WI38 (cell line): ENCODE results near the gene SCN1B.

ENCODE experiments used
- H3K4me3 ChIP-seq: 2 replicates; pipeline ENCODE4 v1.5.1; 2011; ENCODE audit warnings: low read depth, mild to moderate bottlenecking, control low read depth, low read length
- CTCF ChIP-seq: IDR thresholded peaks from 2 replicates; pipeline ENCODE4 v1.5.1; 2012; ENCODE audit warnings: low read depth, mild to moderate bottlenecking, control low read depth, low read length

The SCN1B gene

GRCh38 chr19:35073941-35074340, 43.7 kb downstream of the SCN1B start:
- no peak for TF ChIP-seq CTCF
- no peak overlapping the region for H3K4me3 ChIP-seq

GRCh38 chr19:35074426-35075201, 44.3 kb downstream of the SCN1B start:
- no peak for TF ChIP-seq CTCF
- no peak overlapping the region for H3K4me3 ChIP-seq

GRCh38 chr19:35075202-35076025, 45.1 kb downstream of the SCN1B start:
- no peak overlapping the region for H3K4me3 ChIP-seq
- TF ChIP-seq CTCF, result no peak

GRCh38 chr19:35076026-35076370, 45.7 kb downstream of the SCN1B start:
- no peak overlapping the region for H3K4me3 ChIP-seq
- no peak for TF ChIP-seq CTCF

GRCh38 chr19:35076657-35077056, 46.4 kb downstream of the SCN1B start:
- no peak overlapping the region for H3K4me3 ChIP-seq
- no peak for TF ChIP-seq CTCF

GRCh38 chr19:35077411-35078223, 47.3 kb downstream of the SCN1B start:
- no peak overlapping the region for H3K4me3 ChIP-seq
- TF ChIP-seq CTCF, result no peak
